K562 (cell line): ENCODE measurements around the gene PDHB. TPM values are rescaled to one million over a fixed set of nuclear protein-coding genes. Genes with fewer than 3 reads are reported as not detected.
A peak's percentile ranks its signal among the peaks of the same experiment; 100 is the strongest.

ENCODE experiments used
- ATAC-seq: fragments of 200-7000 bp; cut with Tn5 transposase; 3 replicates; pipeline ENCODE4 v1.9.1; 2020; ENCODE audit warnings: moderate library complexity
- BruUV-seq: library from RNA; stranded (reverse); fragments of 400-500 nt; replicated peaks from 2 replicates; lab custom pipeline; 2021; lab: Mats Ljungman, UMichigan
- CTCF ChIA-PET: fragments of 300-600 bp; formaldehyde crosslinking; extraction: SDS; loops from one replicate; lab custom pipeline; 2021; ENCODE audit warnings: low intra/inter-chr PET ratio; lab: Yijun Ruan, JAX
- POLR2A ChIA-PET: fragments of 300-600, 350-650 bp; sonication (Branson Sonifier 250); formaldehyde crosslinking; extraction: SDS; loops from one replicate; lab custom pipeline; 2021; ENCODE audit warnings: antibody characterized with exemption, inconsistent platforms; lab: Yijun Ruan, JAX
- DNase-seq, 4 experiments: peaks; one replicate each; pipeline versions ENCODE4 v3.0.0 to v3.0.0-alpha.2; 2011 to 2018; ENCODE audit warnings: low spot score in 3 of 4, mixed read lengths in 3 of 4; ENCODE audit errors: extremely low read depth in 1 of 4
- FAIRE-seq: peaks from 2 replicates; lab custom pipeline; 2011; peaks lifted over from hg19 to GRCh38; lab: Jason Lieb, UNC
- H2AFZ ChIP-seq: 2 replicates; pipeline ENCODE4 v1.6.0; 2011; ENCODE audit warnings: low read depth, low read length, control low read depth, inconsistent platforms
- H3K27ac ChIP-seq: fragments of 200-600 bp; 3 replicates; pipeline ENCODE4 v1.8.0; 2011; ENCODE audit warnings: low read depth, mild to moderate bottlenecking, control low read depth, inconsistent platforms, low read length, moderate library complexity, mixed read lengths; ENCODE audit errors: extremely low read depth
- H3K27me3 ChIP-seq, 2 experiments: fragments of 300-600 bp in 1 of 2; 2 replicates in 1 of 2; 3 replicates in 1 of 2; pipeline versions ENCODE4 v1.6.0 to v1.8.0; 2011; ENCODE audit warnings: inconsistent platforms in 2 of 2, low read length in 2 of 2, mild to moderate bottlenecking in 1 of 2, mixed read lengths in 1 of 2, moderate library complexity in 1 of 2; ENCODE audit not compliant: control insufficient read depth in 2 of 2, insufficient read depth in 2 of 2
- H3K36me3 ChIP-seq: fragments of 300-600 bp; 3 replicates; pipeline ENCODE4 v1.8.0; 2011; ENCODE audit warnings: mild to moderate bottlenecking, low read length, inconsistent platforms; ENCODE audit not compliant: control insufficient read depth, insufficient read depth
- H3K4me1 ChIP-seq, 2 experiments: fragments of 200-600 bp in 1 of 2; replicated peaks in 1 of 2; 2 replicates in 1 of 2; 3 replicates in 1 of 2; pipeline versions ENCODE4 v1.5.1 to v1.8.0; 2011; ENCODE audit warnings: inconsistent platforms in 2 of 2, low read length in 2 of 2, mild to moderate bottlenecking in 1 of 2, mixed read lengths in 1 of 2, moderate library complexity in 1 of 2; ENCODE audit not compliant: control insufficient read depth in 2 of 2, insufficient read depth in 2 of 2
- H3K4me2 ChIP-seq: 2 replicates; pipeline ENCODE4 v1.6.1; 2011; ENCODE audit warnings: low read length, control low read depth, inconsistent platforms, mixed read lengths; ENCODE audit not compliant: insufficient read depth
- H3K4me3 ChIP-seq: fragments of 200-600 bp; sonication (generic), shearing (Covaris generic); 2 replicates; pipeline ENCODE4 v1.5.1; 2016; ENCODE audit warnings: control low read depth, inconsistent platforms
- H3K79me2 ChIP-seq: fragments of 200-600 bp; 3 replicates; pipeline ENCODE4 v1.8.0; 2011; ENCODE audit warnings: low read length, inconsistent platforms; ENCODE audit not compliant: control insufficient read depth, insufficient read depth
- H3K9ac ChIP-seq, 2 experiments: 2 replicates each; pipeline versions ENCODE4 v1.6.0 to v1.6.1; 2011; ENCODE audit warnings: low read depth in 2 of 2, low read length in 2 of 2, control low read depth in 1 of 2, inconsistent platforms in 1 of 2, mild to moderate bottlenecking in 1 of 2, mixed read lengths in 1 of 2; ENCODE audit not compliant: insufficient read depth in 1 of 2
- H3K9me1 ChIP-seq: one replicate; pipeline ENCODE4 v1.6.0; 2011; ENCODE audit warnings: inconsistent platforms, mild to moderate bottlenecking, low read length, moderate library complexity; ENCODE audit not compliant: control insufficient read depth, insufficient read depth
- H3K9me3 ChIP-seq: replicated peaks from 2 replicates; pipeline ENCODE4 v1.5.1; 2011; ENCODE audit warnings: low read depth, low read length, inconsistent platforms; ENCODE audit not compliant: control insufficient read depth, insufficient read depth
- H4K20me1 ChIP-seq: replicated peaks from 2 replicates; pipeline ENCODE4 v1.6.1; 2011; ENCODE audit warnings: low read length, inconsistent platforms, mixed read lengths; ENCODE audit not compliant: control insufficient read depth, insufficient read depth
- PHTF2 ChIP-seq: fragments of 250-450 bp; sonication (Bioruptor Pico); IDR thresholded peaks from 2 replicates; pipeline ENCODE4 v1.5.0; 2021; ENCODE audit warnings: mild to moderate bottlenecking
- TFE3 ChIP-seq: fragments of 450-650 bp; formaldehyde crosslinking; IDR thresholded peaks from 2 replicates; pipeline ENCODE4 v1.4.0; 2020; ENCODE audit warnings: mild to moderate bottlenecking, mixed read lengths
- ZNF133 ChIP-seq: fragments of 250-450 bp; sonication (Bioruptor Pico); IDR thresholded peaks from 2 replicates; pipeline ENCODE4 v1.4.0; 2020; ENCODE audit warnings: mild to moderate bottlenecking
- ZNF197 ChIP-seq: fragments of 200-800 bp; sonication (Bioruptor generic); IDR thresholded peaks from 2 replicates; pipeline ENCODE4 v1.6.1; 2016; ENCODE audit warnings: low read depth, missing genetic modification characterization, missing compliant biosample characterization
- ZNF766 ChIP-seq: fragments of 200-800 bp; sonication (Bioruptor generic); conservative IDR thresholded peaks from 2 replicates; pipeline ENCODE4 v1.6.1; 2016; ENCODE audit warnings: missing genetic modification characterization, missing compliant biosample characterization
- WGBS: fragments of 100-300 bp; shearing (Covaris generic); methylation state at CpG from one replicate; pipeline ENCODE4 v1.1.6; 2016; ENCODE audit warnings: low coverage, mixed read lengths; ENCODE audit not compliant: insufficient coverage; ENCODE audit errors: missing lambda C conversion rate; 5-methylcytosine and 5-hydroxymethylcytosine counted together
- in situ Hi-C: fragments of 300-500 bp; cut with MboI; formaldehyde crosslinking; loops from 4 replicates; pipeline ENCODE4 v1.15.0; 2018; ENCODE audit warnings: inconsistent platforms, mixed read lengths
- intact Hi-C: fragments of 100-400 bp; cut with micrococcal nuclease; formaldehyde crosslinking; loops from 2 replicates; pipeline ENCODE4 v1.14.2; 2022
- polyA plus RNA-seq, 8 experiments: library from polyadenylated mRNA; depleted of rRNA in 4 of 8; stranded (reverse) in 5 of 8; unstranded in 3 of 8; fragments of >200 nt; fragmentation: Nextera tagmentation in 2 of 8; fragmentation: Illumina TruSeq in 1 of 8; extraction: Ambion mirVana in 2 of 8; extraction: Trizol in 1 of 8; gene quantifications; 2 replicates each; pipeline versions ENCODE4 v1.2.1 to v1.2.3, GENCODE V29; 2011 to 2014; ENCODE audit warnings: inconsistent platforms in 1 of 8, missing spikeins in 1 of 8
- total RNA-seq, 7 experiments: library from RNA; depleted of rRNA in 6 of 7; stranded (reverse); fragments of >200 nt in 6 of 7; fragmentation: Illumina TruSeq in 2 of 7; extraction: Trizol in 2 of 7; gene quantifications; 2 replicates each; pipeline versions ENCODE4 v1.2.1 to v1.2.3, GENCODE V29; 2011 to 2021; ENCODE audit warnings: low replicate concordance in 1 of 7

Gene PDHB
- total and polyA plus RNA-seq, 9 of the 15 experiments (the other 6 are each of a cell fraction or from before 2014, with no cell fraction given), result 51.2 to 178 (median 85.2) TPM

GRCh38 chr3:58480309-58480708 lies 46.7 kb upstream of the PDHB start (continued):
- TF ChIP-seq ZNF197 (CRISPR knock-in tag), result no peak

- no peak overlapping the region for H3K27ac ChIP-seq
- no peaks in the 10 kb centered on the region for H4K20me1 ChIP-seq
- no peak overlapping the region for H2AFZ ChIP-seq
- H3K36me3 ChIP-seq, result no peaks in the 10 kb centered on the region
- WGBS, result 0% methylated on average over 1 of the region's 2 CpGs
- POLR2A ChIA-PET, result no interaction called here
- no peak overlapping the region for H3K4me3 ChIP-seq
- DNase-seq (no peak), ATAC-seq (no peak), FAIRE-seq (no peak)
- no peak overlapping the region for H3K9ac ChIP-seq
- intact Hi-C loops, result no loop called here
- no TSS peak for BruUV-seq
- CTCF ChIA-PET, result no interaction called here
- in situ Hi-C loops, result no loop called here
- no peak for TF ChIP-seq TFE3
- no peak for TF ChIP-seq ZNF133 (CRISPR knock-in tag)
- TF ChIP-seq ZNF766 (CRISPR knock-in tag), result peak; percentile 83; the same call in 1 of the 2 replicates
- no peak for TF ChIP-seq PHTF2 (CRISPR knock-in tag)
- H3K9me1 ChIP-seq, result no peaks in the 10 kb centered on the region
- no peaks in the 10 kb centered on the region for H3K9me3 ChIP-seq
- no peaks in the 10 kb centered on the region for H3K79me2 ChIP-seq
- no peaks in the 10 kb centered on the region; a peak in 1 of 5 replicates for H3K4me1 ChIP-seq
- H3K27me3 ChIP-seq, result no peaks in the 10 kb centered on the region
- no peak overlapping the region for H3K4me2 ChIP-seq
Observed at GRCh38 chr3:58478781-58479180, 45.1 kb upstream of the PDHB start.
